ENCODE data around the gene PPIL1. TPM values are rescaled to one million over a fixed set of nuclear protein-coding genes. Genes with fewer than 3 reads are reported as not detected.

PPIL1 gene
- total and polyA plus RNA-seq, 2 experiments from 2014 or later = 20.4 to 27.1 TPM

DNA sequence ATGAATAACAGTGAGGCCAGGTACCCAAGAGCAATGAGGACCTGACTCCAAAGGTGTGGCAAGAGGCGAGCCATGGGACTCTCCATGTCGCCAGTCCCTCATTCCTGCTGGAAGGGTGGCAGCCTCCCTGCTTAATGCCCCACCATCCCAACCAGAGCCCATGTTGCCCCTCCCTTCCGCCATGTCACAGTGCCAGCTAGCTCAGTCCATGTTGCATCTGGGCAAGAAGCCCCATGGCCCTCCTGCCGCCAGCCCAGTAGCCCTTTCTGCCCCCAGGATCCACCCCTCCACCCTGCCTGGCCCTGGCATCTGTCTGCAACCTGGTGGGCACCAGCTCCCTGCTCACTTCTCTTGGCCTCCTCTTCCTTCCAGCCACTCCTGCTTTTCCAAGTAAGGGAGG is 29.4 kb downstream of the PPIL1 start:
- in situ Hi-C loops (cut with MboI) = no loop called here
- DNase-seq = no peak
- Histone ChIP-seq H2AFZ (no peak overlapping the region), H3K4me1 (ENCODE audit: insufficient read depth) (no peaks in the 10 kb centered on the region), H3K4me3 (no peak overlapping the region), H3K9ac (no peak overlapping the region), H3K27me3 (replicated peaks; ENCODE audit: insufficient read depth) (no peaks in the 10 kb centered on the region), H3K36me3 (ENCODE audit: low read depth) (no peaks in the 10 kb centered on the region), H3K27ac (no peak overlapping the region), H3K79me2 (ENCODE audit: insufficient read depth) (no peaks in the 10 kb centered on the region), H3K9me2 (ENCODE audit: insufficient read depth) (no peaks in the 10 kb centered on the region), H3K4me2 (ENCODE audit: unreplicated experiment) (no peak overlapping the region), H3F3A (ENCODE audit: insufficient read depth) (peaks cover 6% of the 10 kb centered on the region; the same call in 1 of the 2 replicates), H4K20me1 (ENCODE audit: insufficient read depth) (no peaks in the 10 kb centered on the region), H3K9me3 (ENCODE audit: low read depth) (no peaks in the 10 kb centered on the region)
- no peak for TF ChIP-seq EZH2phosphoT487 (IDR thresholded peaks at IDR 0.05; ENCODE audit: insufficient read depth, low read depth)
- TF ChIP-seq EZH2 (IDR thresholded peaks at IDR 0.05; ENCODE audit: insufficient read depth, poor library complexity, severe bottlenecking) = no peak
- 72% methylated on average over 4 of the region's 4 CpGs for WGBS, 2 experiments (ENCODE audit: low coverage in 1 of 2, low lambda C conversion rate in 2 of 2, missing lambda C conversion rate in 2 of 2)

DNA sequence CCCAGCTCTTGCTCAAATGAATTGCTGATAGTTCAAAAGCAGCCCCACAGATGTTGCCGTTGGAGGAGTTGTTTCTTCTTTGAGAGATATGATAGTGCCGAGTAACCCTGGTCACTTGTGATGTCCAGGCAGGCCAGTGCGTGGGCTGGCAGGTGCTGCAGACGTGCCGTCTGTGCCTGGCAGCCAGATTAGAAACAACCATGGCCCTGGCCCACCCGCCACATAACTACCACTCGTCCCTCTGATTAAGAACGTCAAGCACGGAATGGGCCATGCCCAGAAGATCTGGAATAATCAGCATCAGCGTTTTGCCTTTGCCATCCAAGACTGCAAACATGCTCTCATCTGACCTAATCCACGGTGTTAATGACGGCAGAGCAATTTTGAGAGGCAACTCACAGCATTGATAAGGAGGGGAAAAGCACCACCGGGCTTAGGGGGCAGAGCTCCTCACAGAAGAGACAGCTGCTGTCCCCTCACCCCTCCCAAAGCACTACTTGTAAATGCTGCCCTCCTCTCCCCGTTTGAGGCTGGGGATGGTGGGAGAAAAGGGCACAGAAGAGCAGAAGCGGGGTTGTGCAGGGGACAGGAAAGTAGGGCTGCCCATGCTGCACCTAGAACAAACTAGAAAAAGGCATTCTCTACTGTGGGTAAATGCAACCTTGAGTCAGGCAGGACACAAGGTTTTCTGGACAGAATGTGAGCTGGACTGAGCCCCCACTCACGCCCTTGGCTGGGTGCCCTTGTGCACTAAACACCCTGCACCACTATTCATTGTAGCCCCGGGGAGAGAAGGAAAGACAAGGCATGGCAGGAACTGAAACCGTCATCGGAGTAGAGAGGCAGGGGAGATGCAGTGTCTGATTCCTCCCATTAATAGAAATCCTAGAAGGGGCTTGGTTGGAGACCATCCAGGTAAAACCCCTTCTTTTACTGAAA is 30.1 kb downstream of the PPIL1 start:
- no peaks in the 10 kb centered on the region for H3K9me3 ChIP-seq (ENCODE audit: low read depth)
- H3K27ac ChIP-seq = no peak overlapping the region
- H3K9ac ChIP-seq = no peak overlapping the region
- H4K20me1 ChIP-seq (ENCODE audit: insufficient read depth) = no peaks in the 10 kb centered on the region
- H2AFZ ChIP-seq = no peak overlapping the region
- in situ Hi-C loops (cut with MboI) = no loop called here
- no peaks in the 10 kb centered on the region for H3K4me1 ChIP-seq (ENCODE audit: insufficient read depth)
- no peaks in the 10 kb centered on the region for H3K9me2 ChIP-seq (ENCODE audit: insufficient read depth)
- H3K79me2 ChIP-seq (ENCODE audit: insufficient read depth) = no peaks in the 10 kb centered on the region
- H3K27me3 ChIP-seq (replicated peaks; ENCODE audit: insufficient read depth) = no peaks in the 10 kb centered on the region
- no peak for DNase-seq
- no peak overlapping the region for H3K4me3 ChIP-seq
- no peaks in the 10 kb centered on the region for H3K36me3 ChIP-seq (ENCODE audit: low read depth)
- TF ChIP-seq EZH2phosphoT487 (IDR thresholded peaks at IDR 0.05; ENCODE audit: insufficient read depth, low read depth) (no peak), EZH2 (IDR thresholded peaks at IDR 0.05; ENCODE audit: insufficient read depth, poor library complexity, severe bottlenecking) (no peak)
- WGBS, 2 experiments (ENCODE audit: low coverage in 1 of 2, low lambda C conversion rate in 2 of 2, missing lambda C conversion rate in 2 of 2) = 84 to 86% methylated on average over 19 of the region's 19 CpGs
- peaks cover 6% of the 10 kb centered on the region; the same call in 1 of the 2 replicates for H3F3A ChIP-seq (ENCODE audit: insufficient read depth)
- H3K4me2 ChIP-seq (ENCODE audit: unreplicated experiment) = no peak overlapping the region

DNA sequence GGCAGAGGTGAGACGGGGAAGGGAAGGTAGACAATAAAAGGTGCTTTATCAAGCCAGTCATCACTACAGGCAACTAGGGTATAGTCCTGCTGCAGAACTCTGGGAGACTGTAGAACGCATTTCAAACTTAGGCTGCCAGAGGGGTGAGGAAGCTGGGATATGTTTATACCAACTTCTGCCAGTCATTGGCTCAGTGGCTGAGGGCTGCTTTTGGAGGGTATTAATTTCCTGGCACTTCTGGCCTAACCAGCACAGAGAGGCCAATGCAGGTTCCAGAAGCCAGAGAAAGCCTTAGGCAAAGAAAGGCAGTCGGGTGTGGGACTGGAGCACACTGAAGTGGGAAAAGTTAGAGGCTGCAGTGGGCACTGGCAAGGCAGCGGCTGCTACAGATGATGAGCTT is 31.4 kb downstream of the PPIL1 start:
- Histone ChIP-seq H3K36me3 (ENCODE audit: low read depth) (no peaks in the 10 kb centered on the region), H3K9me3 (ENCODE audit: low read depth) (no peaks in the 10 kb centered on the region), H3F3A (ENCODE audit: insufficient read depth) (peaks cover 6% of the 10 kb centered on the region; the same call in 1 of the 2 replicates), H3K27me3 (replicated peaks; ENCODE audit: insufficient read depth) (no peaks in the 10 kb centered on the region), H3K9ac (no peak overlapping the region), H4K20me1 (ENCODE audit: insufficient read depth) (no peaks in the 10 kb centered on the region), H3K4me2 (ENCODE audit: unreplicated experiment) (no peak overlapping the region), H3K79me2 (ENCODE audit: insufficient read depth) (no peaks in the 10 kb centered on the region), H2AFZ (no peak overlapping the region), H3K4me3 (no peak overlapping the region), H3K4me1 (ENCODE audit: insufficient read depth) (no peaks in the 10 kb centered on the region), H3K27ac (no peak overlapping the region), H3K9me2 (ENCODE audit: insufficient read depth) (no peaks in the 10 kb centered on the region)
- DNase-seq = no peak
- in situ Hi-C loops (cut with MboI) = no loop called here
- 91 to 94% methylated on average over 4 of the region's 4 CpGs for WGBS, 2 experiments (ENCODE audit: low coverage in 1 of 2, low lambda C conversion rate in 2 of 2, missing lambda C conversion rate in 2 of 2)
- TF ChIP-seq EZH2phosphoT487 (IDR thresholded peaks at IDR 0.05; ENCODE audit: insufficient read depth, low read depth) (no peak), EZH2 (IDR thresholded peaks at IDR 0.05; ENCODE audit: insufficient read depth, poor library complexity, severe bottlenecking) (no peak)

DNA sequence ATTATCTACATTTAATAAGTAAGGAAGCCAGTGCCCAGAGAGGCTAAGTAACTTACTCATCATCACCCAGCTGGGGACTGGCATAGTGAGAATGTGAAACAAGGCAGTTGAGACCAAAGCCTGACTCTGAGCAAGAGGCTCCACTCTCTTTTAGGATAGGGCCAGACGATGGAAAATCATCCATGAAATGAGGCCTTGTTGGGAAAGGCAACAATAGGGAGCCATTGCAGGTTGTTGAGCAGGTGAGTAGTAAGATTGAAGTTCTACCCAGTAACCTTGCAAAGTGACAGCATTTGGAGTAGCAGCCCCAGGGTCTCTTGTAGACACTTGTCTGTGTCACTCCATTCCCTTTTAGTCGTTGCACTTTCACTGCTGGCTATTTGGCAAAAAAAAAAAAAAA is 32.8 kb downstream of the PPIL1 start:
- 67 to 77% methylated on average over 2 of the region's 2 CpGs for WGBS, 2 experiments (ENCODE audit: low coverage in 1 of 2, low lambda C conversion rate in 2 of 2, missing lambda C conversion rate in 2 of 2)
- no peak overlapping the region for H3K4me2 ChIP-seq (ENCODE audit: unreplicated experiment)

More for the DNA sequence above, 32.8 kb downstream of the PPIL1 start:
- Histone ChIP-seq H3K4me1 (ENCODE audit: insufficient read depth) (no peaks in the 10 kb centered on the region), H3K27ac (no peak overlapping the region), H3K4me3 (no peak overlapping the region), H3K9me2 (ENCODE audit: insufficient read depth) (no peaks in the 10 kb centered on the region), H3K36me3 (ENCODE audit: low read depth) (no peaks in the 10 kb centered on the region), H3F3A (ENCODE audit: insufficient read depth) (peaks cover 6% of the 10 kb centered on the region; the same call in 1 of the 2 replicates), H3K9me3 (ENCODE audit: low read depth) (no peaks in the 10 kb centered on the region), H3K27me3 (replicated peaks; ENCODE audit: insufficient read depth) (no peaks in the 10 kb centered on the region), H4K20me1 (ENCODE audit: insufficient read depth) (no peaks in the 10 kb centered on the region), H3K9ac (no peak overlapping the region), H2AFZ (no peak overlapping the region), H3K79me2 (ENCODE audit: insufficient read depth) (no peaks in the 10 kb centered on the region)
- no peak for TF ChIP-seq EZH2 (IDR thresholded peaks at IDR 0.05; ENCODE audit: insufficient read depth, poor library complexity, severe bottlenecking)
- TF ChIP-seq EZH2phosphoT487 (IDR thresholded peaks at IDR 0.05; ENCODE audit: insufficient read depth, low read depth) = no peak
- DNase-seq = no peak
- in situ Hi-C loops (cut with MboI) = no loop called here
